HepG2 (cell line): ENCODE results near the gene TPP2. TPM values are rescaled to one million over a fixed set of nuclear protein-coding genes. Genes with fewer than 3 reads are reported as not detected.

Experiments
- ATAC-seq: fragments of 200-7000 bp; cut with Tn5 transposase; 3 replicates; pipeline ENCODE4 v1.9.1; 2020; ENCODE audit warnings: mild to moderate bottlenecking, moderate library complexity
- BruUV-seq: library from RNA; stranded (reverse); fragments of 400-500 nt; replicated peaks from 2 replicates; lab custom pipeline; 2021; lab: Mats Ljungman, UMichigan
- CTCF ChIA-PET: fragments of 300-600 bp; formaldehyde crosslinking; extraction: SDS; loops from one replicate; lab custom pipeline; 2021; ENCODE audit warnings: low total read pairs, inconsistent platforms, low intra/inter-chr PET ratio; lab: Yijun Ruan, JAX
- POLR2A ChIA-PET: fragments of 350-600 bp; sonication (Branson Sonifier 250); formaldehyde crosslinking; loops from one replicate; lab custom pipeline; 2020; ENCODE audit warnings: antibody characterized with exemption, inconsistent platforms; lab: Yijun Ruan, JAX
- DNase-seq: peaks from one replicate; pipeline ENCODE4 v3.0.0-alpha.2; 2015; ENCODE audit warnings: low spot score
- FAIRE-seq: peaks from 3 replicates; lab custom pipeline; 2011; peaks lifted over from hg19 to GRCh38; lab: Jason Lieb, UNC
- H2AFZ ChIP-seq: one replicate; pipeline ENCODE4 v1.6.1; 2011; ENCODE audit warnings: low read length, inconsistent platforms
- H3K27ac ChIP-seq: fragments of 300-600 bp; 3 replicates; pipeline ENCODE4 v1.8.0; 2011; ENCODE audit warnings: mixed run types, mild to moderate bottlenecking, mixed read lengths, low read length, inconsistent platforms; ENCODE audit not compliant: insufficient read depth; ENCODE audit errors: extremely low read length
- H3K27me3 ChIP-seq, 2 experiments: fragments of 200-600 bp in 1 of 2; 2 replicates in 1 of 2; 3 replicates in 1 of 2; pipeline versions ENCODE4 v1.6.0 to v1.8.0; 2011; ENCODE audit warnings: low read length in 2 of 2, mild to moderate bottlenecking in 2 of 2, moderate library complexity in 2 of 2, inconsistent platforms in 1 of 2; ENCODE audit not compliant: insufficient read depth in 2 of 2, control insufficient read depth in 1 of 2
- H3K36me3 ChIP-seq, 2 experiments: fragments of 200-600 bp in 1 of 2; replicated peaks in 1 of 2; 2 replicates in 1 of 2; 3 replicates in 1 of 2; pipeline versions ENCODE4 v1.5.1 to v1.8.0; 2011; ENCODE audit warnings: low read length in 2 of 2, inconsistent platforms in 1 of 2; ENCODE audit not compliant: insufficient read depth in 2 of 2, control insufficient read depth in 1 of 2
- H3K4me1 ChIP-seq: 2 replicates; pipeline ENCODE4 v1.5.1; 2012; ENCODE audit warnings: low read length, inconsistent platforms; ENCODE audit not compliant: insufficient read depth
- H3K4me2 ChIP-seq: 2 replicates; pipeline ENCODE4 v1.6.0; 2011; ENCODE audit warnings: low read depth, low read length, inconsistent platforms
- H3K4me3 ChIP-seq, 3 experiments: fragments of 200-600 bp in 1 of 3; sonication (generic), shearing (Covaris generic) in 1 of 3; replicated peaks in 1 of 3; 2 replicates each; pipeline ENCODE4 v1.5.1; 2011 to 2016; ENCODE audit warnings: low read length in 3 of 3, inconsistent platforms in 2 of 3, low read depth in 2 of 3, mild to moderate bottlenecking in 2 of 3, control low read depth in 1 of 3, mixed read lengths in 1 of 3; ENCODE audit not compliant: insufficient read depth in 1 of 3
- H3K79me2 ChIP-seq: one replicate; pipeline ENCODE4 v1.6.1; 2011; ENCODE audit warnings: low read length, inconsistent platforms; ENCODE audit not compliant: insufficient read depth
- H3K9ac ChIP-seq: 2 replicates; pipeline ENCODE4 v1.6.0; 2011; ENCODE audit warnings: mild to moderate bottlenecking, low read depth, low read length, inconsistent platforms; ENCODE audit not compliant: insufficient read depth
- H3K9me3 ChIP-seq: 2 replicates; pipeline ENCODE4 v1.5.1; 2012; ENCODE audit warnings: mild to moderate bottlenecking, low read length
- H4K20me1 ChIP-seq: 2 replicates; pipeline ENCODE4 v1.6.0; 2011; ENCODE audit warnings: inconsistent platforms, mild to moderate bottlenecking, low read length, moderate library complexity; ENCODE audit not compliant: insufficient read depth
- NCOA1 ChIP-seq: sonication (generic); formaldehyde crosslinking; IDR thresholded peaks from 2 replicates; pipeline ENCODE4 v1.9.0; 2021; ENCODE audit warnings: missing genetic modification reagents
- NONO ChIP-seq, 2 experiments: fragments of 450-650 bp in 1 of 2; sonication (generic) in 1 of 2; formaldehyde crosslinking in 1 of 2; IDR thresholded peaks in 1 of 2; conservative IDR thresholded peaks in 1 of 2; 2 replicates each; pipeline versions ENCODE4 v1.6.1 to v1.8.0; 2017 to 2022; ENCODE audit warnings: mild to moderate bottlenecking in 1 of 2, missing genetic modification reagents in 1 of 2, moderate library complexity in 1 of 2
- ZNF101 ChIP-seq: sonication (generic); formaldehyde crosslinking; IDR thresholded peaks from 2 replicates; pipeline ENCODE4 v1.4.0; 2020; ENCODE audit warnings: mild to moderate bottlenecking, low read depth, missing genetic modification reagents, borderline replicate concordance
- ZNF20 ChIP-seq: sonication (generic); formaldehyde crosslinking; IDR thresholded peaks from 2 replicates; pipeline ENCODE4 v1.4.0; 2020; ENCODE audit warnings: mild to moderate bottlenecking, moderate library complexity, missing genetic modification reagents
- ZNF333 ChIP-seq: sonication (generic); formaldehyde crosslinking; IDR thresholded peaks from 2 replicates; pipeline ENCODE4 v1.4.0; 2020; ENCODE audit warnings: mild to moderate bottlenecking, missing genetic modification reagents, borderline replicate concordance
- ZNF790 ChIP-seq: sonication (generic); formaldehyde crosslinking; IDR thresholded peaks from 2 replicates; pipeline ENCODE4 v1.8.0; 2022; ENCODE audit warnings: missing genetic modification reagents, mild to moderate bottlenecking, borderline replicate concordance
- WGBS: methylation state at CpG from one replicate; pipeline ENCODE4 v1.1.6; 2017; ENCODE audit warnings: low lambda C conversion rate; 5-methylcytosine and 5-hydroxymethylcytosine counted together
- in situ Hi-C: cut with HindIII; loops from 2 replicates; pipeline ENCODE4 v1.10.0; 2017; ENCODE audit warnings: low pct_unique_long_range_greater_than_20kb; ENCODE audit not compliant: extremely low pct_ligation_motif_present
- intact Hi-C: fragments of 100-400 bp; cut with micrococcal nuclease; formaldehyde crosslinking; loops from one replicate; pipeline ENCODE4 v1.10.0; 2022; ENCODE audit not compliant: unreplicated experiment
- polyA plus RNA-seq, 8 experiments: library from polyadenylated mRNA; depleted of rRNA in 3 of 8; stranded (reverse) in 7 of 8; unstranded in 1 of 8; fragments of >200 nt; fragmentation: Illumina TruSeq in 4 of 8; extraction: Trizol in 4 of 8; gene quantifications; 2 replicates each; pipeline versions ENCODE4 v1.2.1 to v1.2.3, GENCODE V29; 2011 to 2016; ENCODE audit warnings: low read depth in 4 of 8, missing spikeins in 1 of 8, mixed read lengths in 1 of 8; ENCODE audit not compliant: insufficient read depth in 1 of 8
- total RNA-seq, 5 experiments: library from RNA; depleted of rRNA; stranded (reverse); fragments of >200 nt; fragmentation: Illumina TruSeq; extraction: Trizol; gene quantifications; 2 replicates each; pipeline ENCODE4 v1.2.3, GENCODE V29; 2016; ENCODE audit warnings: low read depth in 1 of 5
- TF ChIP-seq, protein P1 (sequence below): sonication (generic); formaldehyde crosslinking; IDR thresholded peaks from 2 replicates; pipeline ENCODE4 v1.5.1; 2020; ENCODE audit warnings: missing genetic modification reagents, mild to moderate bottlenecking, borderline replicate concordance
- TF ChIP-seq, protein P2 (sequence below): sonication (generic); formaldehyde crosslinking; IDR thresholded peaks from 2 replicates; pipeline ENCODE4 v1.8.0; 2022; ENCODE audit warnings: mild to moderate bottlenecking, missing genetic modification reagents; ENCODE audit not compliant: insufficient replicate concordance
- TF ChIP-seq, protein P3 (sequence below): sonication (generic); formaldehyde crosslinking; IDR thresholded peaks from 2 replicates; pipeline ENCODE4 v1.4.0; 2020; ENCODE audit warnings: missing genetic modification reagents, borderline replicate concordance

TPP2 gene
- total and polyA plus RNA-seq, 2 of the 13 experiments (the other 11 are each of a cell fraction or from before 2014, with no cell fraction given) = 16.4 to 52.1 TPM

DNA sequence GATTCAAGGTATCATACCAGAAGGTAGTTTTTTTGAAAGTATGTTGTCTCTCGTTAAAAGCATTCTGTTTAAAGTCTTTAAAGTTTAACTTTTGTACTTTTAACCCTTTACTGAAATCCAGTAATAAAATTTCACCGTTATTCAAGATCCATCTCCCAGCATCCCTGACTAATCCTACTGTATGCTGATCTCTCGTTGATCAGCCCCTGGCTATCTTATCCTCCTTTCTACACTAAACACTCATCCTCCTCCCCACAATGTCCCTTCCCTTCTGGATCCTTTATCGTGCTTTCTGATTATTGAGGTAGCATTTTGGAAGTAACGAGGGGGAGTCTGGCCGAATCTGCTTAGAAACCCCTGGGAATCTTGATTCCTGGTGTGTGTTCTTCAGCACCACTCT is 1.3 kb downstream of the TPP2 start:
- peak overlapping the region; percentile 92 for H3K9ac ChIP-seq
- TSS peak; percentile 61 for BruUV-seq
- DNase-seq (no peak), ATAC-seq (no peak), FAIRE-seq (no peak)
- no peaks in the 10 kb centered on the region for H3K9me3 ChIP-seq
- no peak overlapping the region for H2AFZ ChIP-seq
- peaks cover 36% of the 10 kb centered on the region for H3K4me1 ChIP-seq
- peaks cover 65% of the 10 kb centered on the region for H3K79me2 ChIP-seq
- H3K4me3 ChIP-seq = peak overlapping the region; percentile 85 to 92 (median 88)
- intact Hi-C loops = loop anchor here (5.0 kb wide), 1 partner anchor 59 kb away; no protein-coding TSS in a partner anchor
- peaks cover 2% of the 10 kb centered on the region in 2 experiments; a peak in 4 of 5 replicates for H3K36me3 ChIP-seq
- H4K20me1 ChIP-seq = peaks cover 19% of the 10 kb centered on the region; the same call in 1 of the 2 replicates
- no peak for TF ChIP-seq ZNF20 (CRISPR knock-in tag)
- no peak overlapping the region for H3K27ac ChIP-seq
- ChIA-PET CTCF (no interaction called here), POLR2A (interaction anchor here (2.5 to 3.0 kb wide), 2 partner anchors 9 to 248 kb away, joined by 17 to 31 read pairs; partner anchors contain the start of gene ERCC5)
- H3K4me2 ChIP-seq = peak overlapping the region; percentile 80
- 3% methylated on average over 6 of the region's 6 CpGs for WGBS
- H3K27me3 ChIP-seq = no peaks in the 10 kb centered on the region; a peak in 2 of 5 replicates
- in situ Hi-C loops = loop anchor here (5.0 kb wide), 1 partner anchor 249 kb away; the partner anchor contains the start of gene ERCC5

DNA sequence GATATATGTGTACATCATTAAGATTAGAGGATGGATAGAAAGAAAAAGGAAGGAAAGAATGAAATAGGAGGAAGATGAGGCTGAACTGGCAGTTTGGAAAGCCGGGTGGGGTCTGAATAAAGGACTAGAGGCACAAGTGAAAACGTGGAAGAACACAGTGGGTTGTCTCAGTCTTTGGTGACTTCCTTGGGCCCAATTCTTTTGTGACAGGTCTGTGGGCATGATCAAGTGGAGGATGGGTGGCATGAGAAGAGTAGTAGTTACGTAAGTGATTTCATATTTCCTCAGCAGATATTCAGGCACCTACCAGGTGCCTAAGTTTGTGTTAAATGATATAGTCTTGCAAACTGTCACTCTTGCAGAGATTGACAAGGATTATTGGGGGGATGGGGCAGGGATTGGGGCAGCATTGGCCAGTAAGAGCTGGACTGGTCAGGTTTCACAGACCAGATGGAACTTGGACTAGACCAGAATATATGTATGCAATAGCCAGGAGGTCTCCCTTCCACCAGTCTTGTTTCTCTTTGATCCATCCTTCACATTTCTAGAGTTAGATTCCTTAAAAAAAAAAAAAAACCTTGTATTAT is 2.7 kb downstream of the TPP2 start:
- Histone ChIP-seq H3K4me2 (peak overlapping the region; percentile 80), H3K9ac (no peak overlapping the region), H3K79me2 (peaks cover 77% of the 10 kb centered on the region), H3K27me3 (no peaks in the 10 kb centered on the region; a peak in 2 of 5 replicates), H3K36me3 (peaks cover 3 to 8% of the 10 kb centered on the region in 2 experiments; a peak in 4 of 5 replicates), H3K27ac (no peak overlapping the region), H2AFZ (no peak overlapping the region), H3K4me1 (peaks cover 36% of the 10 kb centered on the region), H3K9me3 (no peaks in the 10 kb centered on the region), H3K4me3 (no peak overlapping the region), H4K20me1 (peaks cover 19% of the 10 kb centered on the region; the same call in 1 of the 2 replicates)
- ATAC-seq = no peak
- ChIA-PET CTCF (no interaction called here), POLR2A (no interaction called here)
- in situ Hi-C loops = loop anchor here (5.0 kb wide), 1 partner anchor 248 kb away; the partner anchor contains the start of gene ERCC5
- no peak for DNase-seq
- intact Hi-C loops = loop anchor here (5.0 kb wide), 1 partner anchor 58 kb away; no protein-coding TSS in a partner anchor
- 91% methylated on average over 3 of the region's 3 CpGs for WGBS
- no peak for FAIRE-seq
- no TSS peak for BruUV-seq
- TF ChIP-seq ZNF790 (CRISPR knock-in tag) (no peak), ZNF101 (CRISPR knock-in tag) (no peak), NCOA1 (no peak), ZNF333 (CRISPR knock-in tag) (no peak), NONO (IDR thresholded peaks at IDR 0.05) (no peak), NONO (CRISPR knock-in tag; conservative IDR thresholded peaks at IDR 0.05) (no peak)
- TF ChIP-seq, protein P1, sequence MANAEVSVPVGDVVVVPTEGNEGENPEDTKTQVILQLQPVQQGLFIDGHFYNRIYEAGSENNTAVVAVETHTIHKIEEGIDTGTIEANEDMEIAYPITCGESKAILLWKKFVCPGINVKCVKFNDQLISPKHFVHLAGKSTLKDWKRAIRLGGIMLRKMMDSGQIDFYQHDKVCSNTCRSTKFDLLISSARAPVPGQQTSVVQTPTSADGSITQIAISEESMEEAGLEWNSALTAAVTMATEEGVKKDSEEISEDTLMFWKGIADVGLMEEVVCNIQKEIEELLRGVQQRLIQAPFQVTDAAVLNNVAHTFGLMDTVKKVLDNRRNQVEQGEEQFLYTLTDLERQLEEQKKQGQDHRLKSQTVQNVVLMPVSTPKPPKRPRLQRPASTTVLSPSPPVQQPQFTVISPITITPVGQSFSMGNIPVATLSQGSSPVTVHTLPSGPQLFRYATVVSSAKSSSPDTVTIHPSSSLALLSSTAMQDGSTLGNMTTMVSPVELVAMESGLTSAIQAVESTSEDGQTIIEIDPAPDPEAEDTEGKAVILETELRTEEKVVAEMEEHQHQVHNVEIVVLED = no peak
- TF ChIP-seq, protein P2, sequence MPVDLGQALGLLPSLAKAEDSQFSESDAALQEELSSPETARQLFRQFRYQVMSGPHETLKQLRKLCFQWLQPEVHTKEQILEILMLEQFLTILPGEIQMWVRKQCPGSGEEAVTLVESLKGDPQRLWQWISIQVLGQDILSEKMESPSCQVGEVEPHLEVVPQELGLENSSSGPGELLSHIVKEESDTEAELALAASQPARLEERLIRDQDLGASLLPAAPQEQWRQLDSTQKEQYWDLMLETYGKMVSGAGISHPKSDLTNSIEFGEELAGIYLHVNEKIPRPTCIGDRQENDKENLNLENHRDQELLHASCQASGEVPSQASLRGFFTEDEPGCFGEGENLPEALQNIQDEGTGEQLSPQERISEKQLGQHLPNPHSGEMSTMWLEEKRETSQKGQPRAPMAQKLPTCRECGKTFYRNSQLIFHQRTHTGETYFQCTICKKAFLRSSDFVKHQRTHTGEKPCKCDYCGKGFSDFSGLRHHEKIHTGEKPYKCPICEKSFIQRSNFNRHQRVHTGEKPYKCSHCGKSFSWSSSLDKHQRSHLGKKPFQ (CRISPR knock-in tag) = no peak
- TF ChIP-seq, protein P3, sequence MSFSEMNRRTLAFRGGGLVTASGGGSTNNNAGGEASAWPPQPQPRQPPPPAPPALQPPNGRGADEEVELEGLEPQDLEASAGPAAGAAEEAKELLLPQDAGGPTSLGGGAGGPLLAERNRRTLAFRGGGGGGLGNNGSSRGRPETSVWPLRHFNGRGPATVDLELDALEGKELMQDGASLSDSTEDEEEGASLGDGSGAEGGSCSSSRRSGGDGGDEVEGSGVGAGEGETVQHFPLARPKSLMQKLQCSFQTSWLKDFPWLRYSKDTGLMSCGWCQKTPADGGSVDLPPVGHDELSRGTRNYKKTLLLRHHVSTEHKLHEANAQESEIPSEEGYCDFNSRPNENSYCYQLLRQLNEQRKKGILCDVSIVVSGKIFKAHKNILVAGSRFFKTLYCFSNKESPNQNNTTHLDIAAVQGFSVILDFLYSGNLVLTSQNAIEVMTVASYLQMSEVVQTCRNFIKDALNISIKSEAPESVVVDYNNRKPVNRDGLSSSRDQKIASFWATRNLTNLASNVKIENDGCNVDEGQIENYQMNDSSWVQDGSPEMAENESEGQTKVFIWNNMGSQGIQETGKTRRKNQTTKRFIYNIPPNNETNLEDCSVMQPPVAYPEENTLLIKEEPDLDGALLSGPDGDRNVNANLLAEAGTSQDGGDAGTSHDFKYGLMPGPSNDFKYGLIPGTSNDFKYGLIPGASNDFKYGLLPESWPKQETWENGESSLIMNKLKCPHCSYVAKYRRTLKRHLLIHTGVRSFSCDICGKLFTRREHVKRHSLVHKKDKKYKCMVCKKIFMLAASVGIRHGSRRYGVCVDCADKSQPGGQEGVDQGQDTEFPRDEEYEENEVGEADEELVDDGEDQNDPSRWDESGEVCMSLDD (CRISPR knock-in tag) = no peak
